ENCODE data around the gene CEP250. TPM values are rescaled to one million over a fixed set of nuclear protein-coding genes. Genes with fewer than 3 reads are reported as not detected.
A peak's percentile ranks its signal among the peaks of the same experiment; 100 is the strongest.
"Not testable (repeated sequence)": the region's sequence is repeated elsewhere in the genome, so short reads cannot be mapped to it uniquely, and the experiment has no call there.

The CEP250 gene
- total RNA-seq, 1 donor from 2014 or later = 55.4 TPM

DNA sequence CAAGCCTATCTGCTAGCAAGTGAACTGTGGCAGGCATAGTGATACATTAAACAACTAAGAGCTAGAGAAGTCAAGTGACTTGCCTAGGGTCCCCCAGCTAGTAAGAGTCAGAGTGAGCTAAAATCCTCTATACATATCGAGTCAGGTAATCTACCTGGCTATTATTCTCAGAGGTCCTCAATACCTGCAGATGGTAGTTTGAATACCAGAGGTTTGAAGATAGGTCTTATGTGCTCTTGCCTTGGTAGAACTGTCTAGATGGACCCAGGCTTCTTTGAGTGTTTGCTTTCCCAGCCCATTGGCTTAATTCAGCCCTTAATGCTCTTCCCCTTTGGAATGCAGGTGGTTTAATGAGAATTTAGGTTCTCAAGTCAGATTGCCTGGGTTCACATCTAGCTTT lies 87.6 kb downstream of the CEP250 start:
- H3K9me3 ChIP-seq (ENCODE audit: low read depth) = no peaks in the 10 kb centered on the region
- H3K9me3 Mint-ChIP-seq = no peaks in the 10 kb centered on the region
- H3K4me1 Mint-ChIP-seq = peaks cover 17% of the 10 kb centered on the region
- no peaks in the 10 kb centered on the region for H3K36me3 ChIP-seq
- H3F3A ChIP-seq (ENCODE audit: low read depth) = peaks cover 29% of the 10 kb centered on the region
- no peak for TF ChIP-seq EZH2 (IDR thresholded peaks at IDR 0.05)
- TF ChIP-seq, protein P1, sequence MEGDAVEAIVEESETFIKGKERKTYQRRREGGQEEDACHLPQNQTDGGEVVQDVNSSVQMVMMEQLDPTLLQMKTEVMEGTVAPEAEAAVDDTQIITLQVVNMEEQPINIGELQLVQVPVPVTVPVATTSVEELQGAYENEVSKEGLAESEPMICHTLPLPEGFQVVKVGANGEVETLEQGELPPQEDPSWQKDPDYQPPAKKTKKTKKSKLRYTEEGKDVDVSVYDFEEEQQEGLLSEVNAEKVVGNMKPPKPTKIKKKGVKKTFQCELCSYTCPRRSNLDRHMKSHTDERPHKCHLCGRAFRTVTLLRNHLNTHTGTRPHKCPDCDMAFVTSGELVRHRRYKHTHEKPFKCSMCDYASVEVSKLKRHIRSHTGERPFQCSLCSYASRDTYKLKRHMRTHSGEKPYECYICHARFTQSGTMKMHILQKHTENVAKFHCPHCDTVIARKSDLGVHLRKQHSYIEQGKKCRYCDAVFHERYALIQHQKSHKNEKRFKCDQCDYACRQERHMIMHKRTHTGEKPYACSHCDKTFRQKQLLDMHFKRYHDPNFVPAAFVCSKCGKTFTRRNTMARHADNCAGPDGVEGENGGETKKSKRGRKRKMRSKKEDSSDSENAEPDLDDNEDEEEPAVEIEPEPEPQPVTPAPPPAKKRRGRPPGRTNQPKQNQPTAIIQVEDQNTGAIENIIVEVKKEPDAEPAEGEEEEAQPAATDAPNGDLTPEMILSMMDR (IDR thresholded peaks at IDR 0.05) = no peak
- no peak for TF ChIP-seq EZH2phosphoT487 (IDR thresholded peaks at IDR 0.05)
- peaks cover 2% of the 10 kb centered on the region for H3K27me3 Mint-ChIP-seq (ENCODE audit: insufficient read depth, low read depth)
- H3K79me2 ChIP-seq (ENCODE audit: low read depth) = peaks cover 13% of the 10 kb centered on the region
- H2AFZ ChIP-seq (replicated peaks) = no peak overlapping the region
- peaks cover 7% of the 10 kb centered on the region for H3K36me3 Mint-ChIP-seq
- DNase-seq (ENCODE audit: low spot score) = no peak
- peak overlapping the region; percentile 87 for H3K4me2 ChIP-seq
- H3K9ac ChIP-seq = no peak overlapping the region
- peak overlapping the region; percentile 74 for H3K4me3 ChIP-seq
- H4K20me1 ChIP-seq (ENCODE audit: low read depth) = no peaks in the 10 kb centered on the region
- H3K27ac Mint-ChIP-seq = no peak overlapping the region
- peaks cover 12% of the 10 kb centered on the region for H3K4me1 ChIP-seq
- peak overlapping the region; percentile 91 for H3K4me3 Mint-ChIP-seq
- H3K27me3 ChIP-seq = no peaks in the 10 kb centered on the region
- H3K27ac ChIP-seq = no peak overlapping the region

DNA sequence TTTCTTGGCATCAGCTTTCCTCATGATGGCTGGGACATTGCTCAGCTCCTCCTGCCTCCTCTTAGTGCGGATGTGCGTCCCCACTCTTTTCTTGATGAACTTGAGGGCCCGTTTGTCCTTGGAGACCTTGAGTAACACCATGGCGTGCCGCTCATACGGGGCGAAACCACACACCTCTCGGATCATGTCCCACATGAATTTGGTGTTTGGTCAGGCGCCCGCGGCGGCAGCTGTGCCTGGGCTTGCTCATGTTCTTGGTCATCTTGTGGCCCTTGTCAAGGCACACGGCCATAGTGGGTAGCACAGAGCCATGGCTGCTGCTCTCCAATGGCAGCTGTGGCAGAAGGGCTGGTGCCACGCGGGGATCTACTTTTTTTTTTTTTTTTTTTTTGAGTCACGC lies 89.0 kb downstream of the CEP250 start:
- Mint-ChIP-seq H3K27me3 (ENCODE audit: insufficient read depth, low read depth) (peaks cover 2% of the 10 kb centered on the region), H3K36me3 (peaks cover 11% of the 10 kb centered on the region), H3K4me3 (no peak overlapping the region), H3K4me1 (peaks cover 17% of the 10 kb centered on the region), H3K27ac (no peak overlapping the region), H3K9me3 (no peaks in the 10 kb centered on the region)
- no peak overlapping the region for H2AFZ ChIP-seq (replicated peaks)
- peaks cover 24% of the 10 kb centered on the region for H3F3A ChIP-seq (ENCODE audit: low read depth)
- no peak for DNase-seq (ENCODE audit: low spot score)
- H3K9ac ChIP-seq = no peak overlapping the region
- H3K79me2 ChIP-seq (ENCODE audit: low read depth) = peaks cover 13% of the 10 kb centered on the region
- no peak overlapping the region for H3K4me2 ChIP-seq
- no peaks in the 10 kb centered on the region for H3K9me3 ChIP-seq (ENCODE audit: low read depth)
- H3K4me3 ChIP-seq = no peak overlapping the region
- no peaks in the 10 kb centered on the region for H3K27me3 ChIP-seq
- no peak overlapping the region for H3K27ac ChIP-seq
- H3K4me1 ChIP-seq = peaks cover 12% of the 10 kb centered on the region
- H3K36me3 ChIP-seq = no peaks in the 10 kb centered on the region
- H4K20me1 ChIP-seq (ENCODE audit: low read depth) = no peaks in the 10 kb centered on the region
- TF ChIP-seq EZH2 (IDR thresholded peaks at IDR 0.05) = no peak
- TF ChIP-seq, protein P1 (IDR thresholded peaks at IDR 0.05) = no peak
- no peak for TF ChIP-seq EZH2phosphoT487 (IDR thresholded peaks at IDR 0.05)

DNA sequence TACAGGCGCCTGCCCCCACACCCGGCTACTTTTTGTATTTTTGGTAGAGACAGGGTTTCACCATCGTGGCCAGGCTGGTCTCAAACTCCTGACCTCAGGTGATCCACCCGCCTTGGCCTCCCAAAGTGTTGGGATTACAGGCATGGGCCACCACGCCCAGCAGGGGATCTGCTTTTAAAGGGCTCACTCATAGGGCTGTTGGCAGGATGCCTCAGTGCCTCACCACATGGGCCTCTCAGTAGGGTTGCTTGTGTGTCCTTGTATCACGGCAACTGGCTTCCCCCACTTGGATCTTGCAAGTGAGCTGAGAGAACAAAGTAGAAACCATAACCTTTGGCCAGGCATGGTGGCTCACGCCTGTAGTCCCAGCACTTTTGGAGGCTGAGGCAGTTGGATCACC lies 89.5 kb downstream of the CEP250 start:
- peaks cover 13% of the 10 kb centered on the region for H3K79me2 ChIP-seq (ENCODE audit: low read depth)
- peaks cover 22% of the 10 kb centered on the region for H3F3A ChIP-seq (ENCODE audit: low read depth)
- Mint-ChIP-seq H3K36me3 (peaks cover 13% of the 10 kb centered on the region), H3K4me1 (peaks cover 17% of the 10 kb centered on the region)
- not testable (repeated sequence) for H3K4me3 ChIP-seq; H3K9me3 ChIP-seq (ENCODE audit: low read depth); H3K27me3 ChIP-seq; H3K9ac ChIP-seq; H2AFZ ChIP-seq (replicated peaks); H3K27ac ChIP-seq; H3K4me3 Mint-ChIP-seq; H3K27me3 Mint-ChIP-seq (ENCODE audit: insufficient read depth, low read depth); H3K36me3 ChIP-seq; H3K4me2 ChIP-seq; H3K27ac Mint-ChIP-seq; DNase-seq (ENCODE audit: low spot score); H3K9me3 Mint-ChIP-seq; H4K20me1 ChIP-seq (ENCODE audit: low read depth)
- H3K4me1 ChIP-seq = peaks cover 11% of the 10 kb centered on the region

DNA sequence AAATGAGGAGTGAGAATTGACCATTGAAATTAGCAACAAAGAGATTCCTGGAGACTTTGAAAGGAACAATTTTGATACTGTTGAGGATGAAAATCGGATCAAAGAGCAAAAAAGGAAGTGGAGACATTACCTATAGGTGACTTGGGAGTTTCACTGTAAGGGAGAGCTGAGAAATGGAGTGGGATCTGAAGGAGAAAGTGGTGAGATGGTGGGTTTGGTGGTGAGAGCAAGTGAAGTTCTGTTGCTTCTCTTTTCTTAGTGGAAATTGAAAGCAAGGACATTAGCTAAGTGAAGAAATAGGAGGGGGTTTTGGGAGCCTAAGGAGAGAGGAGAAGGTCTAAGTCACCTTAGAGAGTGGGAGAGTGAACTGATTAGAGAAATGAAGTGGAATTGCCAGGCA lies 90.7 kb downstream of the CEP250 start:
- peaks cover 11% of the 10 kb centered on the region for H3F3A ChIP-seq (ENCODE audit: low read depth)
- no peak overlapping the region for H3K9ac ChIP-seq
- H3K27ac Mint-ChIP-seq = no peak overlapping the region
- H3K4me1 ChIP-seq = peaks cover 6% of the 10 kb centered on the region
- no peak overlapping the region for H3K4me3 Mint-ChIP-seq
- H3K9me3 ChIP-seq (ENCODE audit: low read depth) = no peaks in the 10 kb centered on the region
- H3K4me2 ChIP-seq = no peak overlapping the region
- H4K20me1 ChIP-seq (ENCODE audit: low read depth) = no peaks in the 10 kb centered on the region
- H3K4me1 Mint-ChIP-seq = peaks cover 16% of the 10 kb centered on the region
- TF ChIP-seq, protein P1 (IDR thresholded peaks at IDR 0.05) = no peak
- no peaks in the 10 kb centered on the region for H3K36me3 ChIP-seq
- H3K79me2 ChIP-seq (ENCODE audit: low read depth) = peaks cover 13% of the 10 kb centered on the region
- no peak overlapping the region for H2AFZ ChIP-seq (replicated peaks)
- H3K4me3 ChIP-seq = no peak overlapping the region
- peaks cover 2% of the 10 kb centered on the region for H3K27me3 Mint-ChIP-seq (ENCODE audit: insufficient read depth, low read depth)
- H3K27me3 ChIP-seq = no peaks in the 10 kb centered on the region
- no peaks in the 10 kb centered on the region for H3K9me3 Mint-ChIP-seq
- no peak for DNase-seq (ENCODE audit: low spot score)
- no peak overlapping the region for H3K27ac ChIP-seq
- H3K36me3 Mint-ChIP-seq = peaks cover 15% of the 10 kb centered on the region

Measured in neural progenitor cell (in vitro differentiated cells).